H1 (cell line): ENCODE results near the gene RCAN3. TPM values are rescaled to one million over a fixed set of nuclear protein-coding genes. Genes with fewer than 3 reads are reported as not detected.

ENCODE experiments used
- CTCF ChIA-PET: fragments of 300-600 bp; sonication (Branson Sonifier 250); formaldehyde crosslinking; loops from one replicate; lab custom pipeline; 2021; ENCODE audit not compliant: partially characterized antibody; lab: Charles Lee
- POLR2A ChIA-PET: fragments of 300-600 bp; sonication (Branson Sonifier 250); formaldehyde crosslinking; loops from one replicate; lab custom pipeline; 2021; ENCODE audit warnings: inconsistent platforms; ENCODE audit not compliant: partially characterized antibody; lab: Charles Lee
- DNase-seq, 2 experiments: peaks; one replicate each; pipeline versions ENCODE4 v3.0.0 to v3.0.0-alpha.2; 2010 to 2022; ENCODE audit warnings: low spot score in 2 of 2, low read depth in 1 of 2, mixed read lengths in 1 of 2
- FAIRE-seq: peaks from 2 replicates; lab custom pipeline; 2011; peaks lifted over from hg19 to GRCh38; lab: Jason Lieb, UNC
- H2AFZ ChIP-seq: 2 replicates; pipeline ENCODE4 v1.8.1; 2012; ENCODE audit warnings: low read length, inconsistent platforms
- H2AK5ac ChIP-seq: 2 replicates; pipeline ENCODE4 v1.6.1; 2013; ENCODE audit warnings: low read depth, low read length
- H2BK120ac ChIP-seq: replicated peaks from 2 replicates; pipeline ENCODE3; 2013; ENCODE audit warnings: low read depth, low read length, inconsistent platforms
- H2BK12ac ChIP-seq: 2 replicates; pipeline ENCODE4 v1.6.1; 2013; ENCODE audit warnings: low read depth, low read length
- H2BK15ac ChIP-seq: 2 replicates; pipeline ENCODE4 v1.6.1; 2013; ENCODE audit warnings: low read length
- H2BK20ac ChIP-seq: 2 replicates; pipeline ENCODE4 v1.6.1; 2013; ENCODE audit warnings: low read length
- H2BK5ac ChIP-seq: 2 replicates; pipeline ENCODE4 v1.6.1; 2013; ENCODE audit warnings: low read depth, low read length
- H3K14ac ChIP-seq: 2 replicates; pipeline ENCODE4 v1.6.1; 2013; ENCODE audit warnings: inconsistent platforms; ENCODE audit not compliant: insufficient read length
- H3K18ac ChIP-seq: 2 replicates; pipeline ENCODE4 v1.6.1; 2013; ENCODE audit warnings: low read length; ENCODE audit errors: extremely low read depth
- H3K23ac ChIP-seq: 2 replicates; pipeline ENCODE4 v1.6.1; 2013; ENCODE audit warnings: inconsistent platforms; ENCODE audit not compliant: insufficient read length
- H3K23me2 ChIP-seq: 2 replicates; pipeline ENCODE4 v1.6.1; 2013; ENCODE audit warnings: low read depth, low read length
- H3K27ac ChIP-seq: 2 replicates; pipeline ENCODE4 v1.6.1; 2011; ENCODE audit warnings: low read depth, low read length, inconsistent platforms
- H3K27me3 ChIP-seq, 4 experiments: replicated peaks in 1 of 4; 1 replicate in 1 of 4; 2 replicates in 3 of 4; pipeline versions ENCODE4 v1.6.1 to v1.8.1; 2011 to 2013; ENCODE audit warnings: low read length in 3 of 4, mild to moderate bottlenecking in 3 of 4, inconsistent platforms in 2 of 4, mixed read lengths in 2 of 4, moderate library complexity in 1 of 4; ENCODE audit not compliant: control insufficient read depth in 3 of 4, insufficient read depth in 3 of 4; ENCODE audit errors: extremely low read depth in 1 of 4
- H3K36me3 ChIP-seq, 4 experiments: 2 replicates each; pipeline versions ENCODE4 v1.6.1 to v1.8.1; 2011 to 2013; ENCODE audit warnings: mild to moderate bottlenecking in 4 of 4, low read length in 3 of 4, moderate library complexity in 2 of 4, control low read depth in 1 of 4, inconsistent platforms in 1 of 4; ENCODE audit not compliant: insufficient read depth in 4 of 4, control insufficient read depth in 2 of 4
- H3K4ac ChIP-seq: replicated peaks from 2 replicates; pipeline ENCODE3; 2013; ENCODE audit warnings: low read length, low read depth, mixed read lengths, inconsistent platforms; ENCODE audit not compliant: insufficient read length
- H3K4me1 ChIP-seq, 4 experiments: replicated peaks in 1 of 4; 1 replicate in 1 of 4; 2 replicates in 3 of 4; pipeline versions ENCODE4 v1.6.1 to v1.8.1; 2011 to 2013; ENCODE audit warnings: low read length in 3 of 4, inconsistent platforms in 2 of 4, mixed read lengths in 1 of 4; ENCODE audit not compliant: insufficient read depth in 4 of 4, control insufficient read depth in 3 of 4
- H3K4me2 ChIP-seq, 2 experiments: 2 replicates each; pipeline versions ENCODE4 v1.6.1 to v1.8.1; 2011 to 2013; ENCODE audit warnings: low read depth in 2 of 2, low read length in 2 of 2, control low read depth in 1 of 2, inconsistent platforms in 1 of 2, mild to moderate bottlenecking in 1 of 2; ENCODE audit not compliant: insufficient read depth in 1 of 2
- H3K4me3 ChIP-seq, 4 experiments: fragments of 200-600, 300-600 bp in 1 of 4; sonication (generic), shearing (Covaris generic), sonication (Bioruptor Twin) in 1 of 4; 2 replicates each; pipeline versions ENCODE4 v1.5.1 to v1.8.1; 2011 to 2016; ENCODE audit warnings: low read length in 4 of 4, low read depth in 3 of 4, control low read depth in 2 of 4, inconsistent platforms in 2 of 4, mild to moderate bottlenecking in 2 of 4, mixed read lengths in 1 of 4, moderate library complexity in 1 of 4; ENCODE audit not compliant: insufficient read depth in 2 of 4; ENCODE audit errors: extremely low read depth in 1 of 4
- H3K56ac ChIP-seq: replicated peaks from 2 replicates; pipeline ENCODE3; 2013; ENCODE audit warnings: low read depth, mild to moderate bottlenecking, mixed read lengths, low read length, inconsistent platforms; ENCODE audit not compliant: insufficient read length
- H3K79me1 ChIP-seq: 2 replicates; pipeline ENCODE4 v1.6.1; 2013; ENCODE audit warnings: low read depth, low read length, control low read depth
- H3K79me2 ChIP-seq, 2 experiments: 2 replicates each; pipeline versions ENCODE4 v1.6.1 to v1.8.1; 2012 to 2013; ENCODE audit warnings: low read length in 2 of 2, mild to moderate bottlenecking in 2 of 2, inconsistent platforms in 1 of 2; ENCODE audit not compliant: insufficient read depth in 2 of 2, control insufficient read depth in 1 of 2
- H3K9ac ChIP-seq, 4 experiments: replicated peaks in 1 of 4; 1 replicate in 1 of 4; 2 replicates in 3 of 4; pipeline versions ENCODE4 v1.6.1 to v1.8.1; 2011 to 2013; ENCODE audit warnings: low read depth in 3 of 4, low read length in 3 of 4, control low read depth in 2 of 4, mild to moderate bottlenecking in 2 of 4, moderate library complexity in 2 of 4, inconsistent platforms in 1 of 4; ENCODE audit errors: extremely low read depth in 1 of 4
- H3K9me3 ChIP-seq, 2 experiments: 2 replicates each; pipeline versions ENCODE4 v1.6.1 to v1.8.1; 2012 to 2013; ENCODE audit warnings: mild to moderate bottlenecking in 2 of 2, moderate library complexity in 2 of 2, control low read depth in 1 of 2, inconsistent platforms in 1 of 2, low read depth in 1 of 2, low read length in 1 of 2, mixed read lengths in 1 of 2; ENCODE audit not compliant: insufficient read depth in 2 of 2
- H4K20me1 ChIP-seq, 2 experiments: replicated peaks in 1 of 2; 2 replicates each; pipeline versions ENCODE3 to v1.8.1; 2011 to 2013; ENCODE audit warnings: inconsistent platforms in 2 of 2, low read length in 2 of 2, mild to moderate bottlenecking in 1 of 2; ENCODE audit not compliant: insufficient read depth in 2 of 2, control insufficient read depth in 1 of 2
- H4K5ac ChIP-seq: 2 replicates; pipeline ENCODE4 v1.6.1; 2013; ENCODE audit warnings: low read length, low read depth, mixed read lengths, inconsistent platforms; ENCODE audit not compliant: insufficient read length
- H4K8ac ChIP-seq: 2 replicates; pipeline ENCODE4 v1.8.0; 2013; ENCODE audit warnings: mild to moderate bottlenecking, moderate library complexity, low read length, inconsistent platforms; ENCODE audit not compliant: insufficient read depth; ENCODE audit errors: extremely low read depth
- H4K91ac ChIP-seq: replicated peaks from 2 replicates; pipeline ENCODE3; 2013; ENCODE audit warnings: low read length, mixed read lengths, inconsistent platforms; ENCODE audit not compliant: insufficient read length
- CBX8 ChIP-seq: fragments of 300-800, 300-1000 bp; sonication (generic); IDR thresholded peaks from 2 replicates; pipeline ENCODE4 v1.7.1; 2016; ENCODE audit warnings: low read depth, low read length, borderline replicate concordance
- HDAC2 ChIP-seq, 2 experiments: fragments of 300-600 bp in 1 of 2; sonication (generic) in 1 of 2; IDR thresholded peaks; 2 replicates each; pipeline ENCODE4 v1.6.1; 2011 to 2012; ENCODE audit warnings: low read depth in 2 of 2, low read length in 2 of 2, mild to moderate bottlenecking in 2 of 2, moderate library complexity in 2 of 2, borderline replicate concordance in 1 of 2, inconsistent platforms in 1 of 2
- POLR2AphosphoS5 ChIP-seq: IDR thresholded peaks from 2 replicates; pipeline ENCODE4 v1.6.1; 2011; ENCODE audit warnings: low read depth, low read length
- SP1 ChIP-seq: IDR thresholded peaks from 2 replicates; pipeline ENCODE4 v1.6.1; 2011; ENCODE audit warnings: low read depth, low read length
- SUZ12 ChIP-seq: fragments of 200-600 bp; sonication (generic); IDR thresholded peaks from 2 replicates; pipeline ENCODE4 v1.6.1; 2012; ENCODE audit warnings: mild to moderate bottlenecking, inconsistent platforms, low read length, moderate library complexity, mixed read lengths
- polyA plus RNA-seq, 7 experiments: library from polyadenylated mRNA; depleted of rRNA in 3 of 7; stranded (reverse) in 5 of 7; unstranded in 2 of 7; fragments of >200 nt in 5 of 7; fragments of 200-250 nt in 2 of 7; gene quantifications; 1 replicate in 5 of 7; 2 replicates in 1 of 7; 4 replicates in 1 of 7; pipeline versions ENCODE4 v1.2.1 to v1.2.3, GENCODE V29; 2011 to 2013; ENCODE audit warnings: missing spikeins in 2 of 7, mixed read lengths in 2 of 7
- total RNA-seq: library from RNA; stranded (reverse); fragmentation: NEBNext Ultra II Directional; extraction: Animal tissue kit (Norgen Biotek cat#: 25700); gene quantifications from 2 replicates; pipeline ENCODE4 v1.2.1, GENCODE V29; 2021

Gene RCAN3
- total and polyA plus RNA-seq, 2 of the 8 experiments (the other 6 are each of a cell fraction or from before 2014, with no cell fraction given): 5.6 to 16.6 TPM

- Histone ChIP-seq H3K23me2 (no peaks in the 10 kb centered on the region), H3K18ac (no peak overlapping the region), H4K5ac (no peak overlapping the region), H2BK5ac (no peak overlapping the region), H3K9me3 (no peaks in the 10 kb centered on the region), H3K79me2 (no peaks in the 10 kb centered on the region), H2BK120ac (no peak overlapping the region), H3K27me3 (no peaks in the 10 kb centered on the region), H3K27ac (no peak overlapping the region), H2BK12ac (no peak overlapping the region), H3K4ac (no peak overlapping the region), H3K4me1 (peaks cover 0 to 5% (median 0%) of the 10 kb centered on the region in 4 experiments; a peak in 1 of 7 replicates), H3K4me2 (no peak overlapping the region), H4K8ac (no peak overlapping the region), H3K36me3 (no peaks in the 10 kb centered on the region), H2BK15ac (no peak overlapping the region), H3K4me3 (no peak overlapping the region), H3K23ac (no peak overlapping the region), H2AK5ac (no peak overlapping the region), H4K91ac (no peak overlapping the region), H4K20me1 (no peaks in the 10 kb centered on the region), H3K79me1 (no peaks in the 10 kb centered on the region), H3K14ac (no peak overlapping the region), H2AFZ (no peak overlapping the region), H3K9ac (no peak overlapping the region), H3K56ac (no peak overlapping the region), H2BK20ac (no peak overlapping the region)
- DNase-seq: no peak
- no peak for FAIRE-seq
- POLR2A ChIA-PET: no interaction called here
- CTCF ChIA-PET: interaction anchor here (1.1 to 4.8 kb wide), 6 partner anchors 43 to 129 kb away, joined by 3 to 53 read pairs (median 5); partner anchors contain the start of gene NIPAL3
- TF ChIP-seq SP1 (no peak), HDAC2 (IDR thresholded peaks at IDR 0.05; ENCODE audit: borderline replicate concordance in 1 of 2, low read depth in 2 of 2, low read length in 2 of 2) (no peak), SUZ12 (no peak), CBX8 (no peak), POLR2AphosphoS5 (no peak)
Measured at GRCh38 chr1:24544239-24544638, 41.6 kb downstream of the RCAN3 start.
